Vagina (tissue), 2 donors: ENCODE results near the gene RSPH1.

Source experiments
- POLR2A ChIP-seq, 2 donors: fragments of 450-650 bp; IDR thresholded peaks; one replicate each; pipeline ENCODE4 v1.6.1; 2017; ENCODE audit warnings: antibody characterized with exemption in 2 of 2, mild to moderate bottlenecking in 2 of 2, moderate library complexity in 2 of 2
- POLR2AphosphoS5 ChIP-seq, 2 donors: sonication (generic); formaldehyde crosslinking; IDR thresholded peaks; one replicate each; pipeline ENCODE4 v1.9.0; 2017; ENCODE audit warnings: antibody characterized with exemption in 2 of 2, mild to moderate bottlenecking in 2 of 2, low read depth in 1 of 2; ENCODE audit not compliant: insufficient read depth in 1 of 2
- TF ChIP-seq, protein P1 (sequence below), 3 experiments: fragments of 450-650 bp in 2 of 3; fragments of 200-600 bp in 1 of 3; sonication (generic) in 1 of 3; IDR thresholded peaks; one replicate each; pipeline ENCODE4 v1.5.1; 2017 to 2019; ENCODE audit warnings: antibody characterized with exemption in 3 of 3, mild to moderate bottlenecking in 2 of 3, moderate library complexity in 2 of 3

DNA sequence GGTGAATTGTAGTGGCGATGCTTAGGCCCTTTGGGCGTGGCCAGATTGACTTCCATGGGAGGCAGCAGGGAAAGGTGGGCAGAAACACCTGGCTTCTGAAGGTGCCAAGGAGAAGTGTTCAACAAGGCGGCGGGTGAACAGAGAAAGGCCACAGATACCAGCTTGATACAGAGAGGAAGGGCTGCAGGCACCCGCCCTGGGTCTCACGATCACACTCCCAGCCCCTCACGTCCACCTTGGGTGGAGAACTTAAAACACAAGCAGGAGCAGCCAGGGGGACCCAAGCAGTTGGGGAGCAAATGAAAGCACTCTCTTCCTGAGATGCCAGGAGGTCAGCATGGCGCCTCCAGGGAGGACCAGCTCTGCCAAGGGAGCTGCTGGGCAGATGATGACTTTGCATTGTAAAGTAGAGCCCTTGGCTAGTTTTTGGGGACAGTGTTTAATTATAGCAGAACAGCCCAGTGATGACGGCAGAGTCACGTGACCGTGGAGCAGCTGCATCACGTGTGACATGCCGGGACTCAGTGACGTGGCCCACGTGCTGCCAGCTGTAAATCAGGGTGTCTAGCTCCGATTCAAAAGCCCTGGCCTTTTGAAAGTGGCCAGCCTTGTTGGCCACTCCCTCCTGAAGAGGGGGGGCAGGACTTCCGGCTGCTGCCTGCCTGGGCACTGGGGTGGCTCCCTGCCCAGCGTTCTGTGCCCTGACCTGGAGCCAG, 36.6 kb upstream of the RSPH1 start:
- TF ChIP-seq, protein P1, sequence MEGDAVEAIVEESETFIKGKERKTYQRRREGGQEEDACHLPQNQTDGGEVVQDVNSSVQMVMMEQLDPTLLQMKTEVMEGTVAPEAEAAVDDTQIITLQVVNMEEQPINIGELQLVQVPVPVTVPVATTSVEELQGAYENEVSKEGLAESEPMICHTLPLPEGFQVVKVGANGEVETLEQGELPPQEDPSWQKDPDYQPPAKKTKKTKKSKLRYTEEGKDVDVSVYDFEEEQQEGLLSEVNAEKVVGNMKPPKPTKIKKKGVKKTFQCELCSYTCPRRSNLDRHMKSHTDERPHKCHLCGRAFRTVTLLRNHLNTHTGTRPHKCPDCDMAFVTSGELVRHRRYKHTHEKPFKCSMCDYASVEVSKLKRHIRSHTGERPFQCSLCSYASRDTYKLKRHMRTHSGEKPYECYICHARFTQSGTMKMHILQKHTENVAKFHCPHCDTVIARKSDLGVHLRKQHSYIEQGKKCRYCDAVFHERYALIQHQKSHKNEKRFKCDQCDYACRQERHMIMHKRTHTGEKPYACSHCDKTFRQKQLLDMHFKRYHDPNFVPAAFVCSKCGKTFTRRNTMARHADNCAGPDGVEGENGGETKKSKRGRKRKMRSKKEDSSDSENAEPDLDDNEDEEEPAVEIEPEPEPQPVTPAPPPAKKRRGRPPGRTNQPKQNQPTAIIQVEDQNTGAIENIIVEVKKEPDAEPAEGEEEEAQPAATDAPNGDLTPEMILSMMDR (IDR thresholded peaks at IDR 0.05): no peak
- peak; percentile 50 to 61 for TF ChIP-seq POLR2AphosphoS5 (IDR thresholded peaks at IDR 0.05; ENCODE audit: insufficient read depth in 1 of 2, low read depth in 1 of 2)
- TF ChIP-seq POLR2A (IDR thresholded peaks at IDR 0.05): no peak
